SK-N-SH (cell line): ENCODE data around the gene LYRM4.

Experiments used
- EP300 ChIP-seq, 2 experiments: IDR thresholded peaks; 2 replicates each; pipeline versions ENCODE4 v1.4.0 to v1.6.1; 2012; ENCODE audit warnings: borderline replicate concordance in 1 of 2, low read depth in 1 of 2, low read length in 1 of 2
- EZH2phosphoT487 ChIP-seq: fragments of 200-600 bp; sonication (generic); IDR thresholded peaks from 2 replicates; pipeline ENCODE4 v1.6.1; 2017; ENCODE audit warnings: low read depth, mixed run types, mild to moderate bottlenecking, antibody characterized with exemption, moderate library complexity, borderline replicate concordance
- FOXM1 ChIP-seq: IDR thresholded peaks from 2 replicates; pipeline ENCODE4 v1.4.0; 2012; ENCODE audit warnings: low read depth, mild to moderate bottlenecking
- POLR2AphosphoS5 ChIP-seq: IDR thresholded peaks from 2 replicates; pipeline ENCODE4 v1.6.1; 2012; ENCODE audit warnings: low read depth, low read length
- RCOR1 ChIP-seq: fragments of 150-350 bp; IDR thresholded peaks from 2 replicates; pipeline ENCODE4 v1.6.1; 2017; ENCODE audit warnings: antibody characterized with exemption, low read length
- RFX5 ChIP-seq: IDR thresholded peaks from 2 replicates; pipeline ENCODE4 v1.6.1; 2012; ENCODE audit warnings: mild to moderate bottlenecking, improper control_type of control experiment, low read length
- SIN3A ChIP-seq: IDR thresholded peaks from 2 replicates; pipeline ENCODE4 v1.6.1; 2012; ENCODE audit warnings: low read depth, mild to moderate bottlenecking, low read length, moderate library complexity, borderline replicate concordance
- SMC3 ChIP-seq: IDR thresholded peaks from 2 replicates; pipeline ENCODE4 v1.6.1; 2012; ENCODE audit warnings: low read depth, low read length, improper control_type of control experiment
- TAF1 ChIP-seq: IDR thresholded peaks from 2 replicates; pipeline ENCODE4 v1.6.1; 2012; ENCODE audit warnings: low read depth, mild to moderate bottlenecking, low read length, moderate library complexity, borderline replicate concordance
- TF ChIP-seq, protein P1 (sequence below): fragments of 200-600 bp; sonication (generic); IDR thresholded peaks from 2 replicates; pipeline ENCODE4 v1.6.1; 2017; ENCODE audit warnings: antibody characterized with exemption, mild to moderate bottlenecking, moderate library complexity
- TF ChIP-seq, protein P2 (sequence below): IDR thresholded peaks from 2 replicates; pipeline ENCODE4 v1.6.1; 2012; ENCODE audit warnings: mild to moderate bottlenecking, low read depth, low read length, moderate library complexity
- TF ChIP-seq, protein P3 (sequence below): IDR thresholded peaks from 2 replicates; pipeline ENCODE4 v1.4.0; 2012; ENCODE audit warnings: low read depth, borderline replicate concordance
- TF ChIP-seq, protein P4 (sequence below): fragments of 150-350 bp; IDR thresholded peaks from 2 replicates; pipeline ENCODE4 v1.6.1; 2016; ENCODE audit warnings: mild to moderate bottlenecking, low read depth, low read length
- TF ChIP-seq, protein P5 (sequence below): fragments of 150-350 bp; IDR thresholded peaks from 2 replicates; pipeline ENCODE4 v1.6.1; 2017; ENCODE audit warnings: antibody characterized with exemption, low read length, low read depth, borderline replicate concordance

DNA sequence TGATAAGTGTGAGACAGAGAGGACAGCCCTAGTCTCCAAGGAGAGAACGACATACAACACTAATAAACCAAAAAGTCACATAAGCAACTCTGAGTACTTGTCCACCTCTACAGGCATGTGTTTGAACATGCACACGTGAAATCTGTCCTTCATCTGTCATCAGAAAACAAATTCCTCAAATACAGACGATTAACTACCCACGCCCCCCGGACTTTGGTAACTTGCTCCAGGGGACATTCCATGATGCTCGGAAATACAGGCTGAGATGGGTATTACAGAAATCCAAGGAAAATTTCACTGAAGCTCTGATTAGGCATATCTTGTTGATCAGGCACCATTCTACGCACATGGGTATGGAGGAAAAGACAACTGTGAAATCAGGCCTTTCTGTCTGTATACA, 57.8 kb downstream of the LYRM4 start:
- TF ChIP-seq SMC3 (no peak), RCOR1 (no peak), POLR2AphosphoS5 (no peak), RFX5 (no peak), TAF1 (no peak), FOXM1 (no peak), SIN3A (no peak), EP300 (IDR thresholded peaks at IDR 0.05; ENCODE audit: borderline replicate concordance in 1 of 2, low read depth in 1 of 2, low read length in 1 of 2) (no peak), EZH2phosphoT487 (no peak)
- TF ChIP-seq, protein P1, sequence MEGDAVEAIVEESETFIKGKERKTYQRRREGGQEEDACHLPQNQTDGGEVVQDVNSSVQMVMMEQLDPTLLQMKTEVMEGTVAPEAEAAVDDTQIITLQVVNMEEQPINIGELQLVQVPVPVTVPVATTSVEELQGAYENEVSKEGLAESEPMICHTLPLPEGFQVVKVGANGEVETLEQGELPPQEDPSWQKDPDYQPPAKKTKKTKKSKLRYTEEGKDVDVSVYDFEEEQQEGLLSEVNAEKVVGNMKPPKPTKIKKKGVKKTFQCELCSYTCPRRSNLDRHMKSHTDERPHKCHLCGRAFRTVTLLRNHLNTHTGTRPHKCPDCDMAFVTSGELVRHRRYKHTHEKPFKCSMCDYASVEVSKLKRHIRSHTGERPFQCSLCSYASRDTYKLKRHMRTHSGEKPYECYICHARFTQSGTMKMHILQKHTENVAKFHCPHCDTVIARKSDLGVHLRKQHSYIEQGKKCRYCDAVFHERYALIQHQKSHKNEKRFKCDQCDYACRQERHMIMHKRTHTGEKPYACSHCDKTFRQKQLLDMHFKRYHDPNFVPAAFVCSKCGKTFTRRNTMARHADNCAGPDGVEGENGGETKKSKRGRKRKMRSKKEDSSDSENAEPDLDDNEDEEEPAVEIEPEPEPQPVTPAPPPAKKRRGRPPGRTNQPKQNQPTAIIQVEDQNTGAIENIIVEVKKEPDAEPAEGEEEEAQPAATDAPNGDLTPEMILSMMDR: no peak
- TF ChIP-seq, protein P2, sequence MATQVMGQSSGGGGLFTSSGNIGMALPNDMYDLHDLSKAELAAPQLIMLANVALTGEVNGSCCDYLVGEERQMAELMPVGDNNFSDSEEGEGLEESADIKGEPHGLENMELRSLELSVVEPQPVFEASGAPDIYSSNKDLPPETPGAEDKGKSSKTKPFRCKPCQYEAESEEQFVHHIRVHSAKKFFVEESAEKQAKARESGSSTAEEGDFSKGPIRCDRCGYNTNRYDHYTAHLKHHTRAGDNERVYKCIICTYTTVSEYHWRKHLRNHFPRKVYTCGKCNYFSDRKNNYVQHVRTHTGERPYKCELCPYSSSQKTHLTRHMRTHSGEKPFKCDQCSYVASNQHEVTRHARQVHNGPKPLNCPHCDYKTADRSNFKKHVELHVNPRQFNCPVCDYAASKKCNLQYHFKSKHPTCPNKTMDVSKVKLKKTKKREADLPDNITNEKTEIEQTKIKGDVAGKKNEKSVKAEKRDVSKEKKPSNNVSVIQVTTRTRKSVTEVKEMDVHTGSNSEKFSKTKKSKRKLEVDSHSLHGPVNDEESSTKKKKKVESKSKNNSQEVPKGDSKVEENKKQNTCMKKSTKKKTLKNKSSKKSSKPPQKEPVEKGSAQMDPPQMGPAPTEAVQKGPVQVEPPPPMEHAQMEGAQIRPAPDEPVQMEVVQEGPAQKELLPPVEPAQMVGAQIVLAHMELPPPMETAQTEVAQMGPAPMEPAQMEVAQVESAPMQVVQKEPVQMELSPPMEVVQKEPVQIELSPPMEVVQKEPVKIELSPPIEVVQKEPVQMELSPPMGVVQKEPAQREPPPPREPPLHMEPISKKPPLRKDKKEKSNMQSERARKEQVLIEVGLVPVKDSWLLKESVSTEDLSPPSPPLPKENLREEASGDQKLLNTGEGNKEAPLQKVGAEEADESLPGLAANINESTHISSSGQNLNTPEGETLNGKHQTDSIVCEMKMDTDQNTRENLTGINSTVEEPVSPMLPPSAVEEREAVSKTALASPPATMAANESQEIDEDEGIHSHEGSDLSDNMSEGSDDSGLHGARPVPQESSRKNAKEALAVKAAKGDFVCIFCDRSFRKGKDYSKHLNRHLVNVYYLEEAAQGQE: no peak
- TF ChIP-seq, protein P3, sequence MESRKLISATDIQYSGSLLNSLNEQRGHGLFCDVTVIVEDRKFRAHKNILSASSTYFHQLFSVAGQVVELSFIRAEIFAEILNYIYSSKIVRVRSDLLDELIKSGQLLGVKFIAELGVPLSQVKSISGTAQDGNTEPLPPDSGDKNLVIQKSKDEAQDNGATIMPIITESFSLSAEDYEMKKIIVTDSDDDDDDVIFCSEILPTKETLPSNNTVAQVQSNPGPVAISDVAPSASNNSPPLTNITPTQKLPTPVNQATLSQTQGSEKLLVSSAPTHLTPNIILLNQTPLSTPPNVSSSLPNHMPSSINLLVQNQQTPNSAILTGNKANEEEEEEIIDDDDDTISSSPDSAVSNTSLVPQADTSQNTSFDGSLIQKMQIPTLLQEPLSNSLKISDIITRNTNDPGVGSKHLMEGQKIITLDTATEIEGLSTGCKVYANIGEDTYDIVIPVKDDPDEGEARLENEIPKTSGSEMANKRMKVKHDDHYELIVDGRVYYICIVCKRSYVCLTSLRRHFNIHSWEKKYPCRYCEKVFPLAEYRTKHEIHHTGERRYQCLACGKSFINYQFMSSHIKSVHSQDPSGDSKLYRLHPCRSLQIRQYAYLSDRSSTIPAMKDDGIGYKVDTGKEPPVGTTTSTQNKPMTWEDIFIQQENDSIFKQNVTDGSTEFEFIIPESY: no peak
- TF ChIP-seq, protein P4, sequence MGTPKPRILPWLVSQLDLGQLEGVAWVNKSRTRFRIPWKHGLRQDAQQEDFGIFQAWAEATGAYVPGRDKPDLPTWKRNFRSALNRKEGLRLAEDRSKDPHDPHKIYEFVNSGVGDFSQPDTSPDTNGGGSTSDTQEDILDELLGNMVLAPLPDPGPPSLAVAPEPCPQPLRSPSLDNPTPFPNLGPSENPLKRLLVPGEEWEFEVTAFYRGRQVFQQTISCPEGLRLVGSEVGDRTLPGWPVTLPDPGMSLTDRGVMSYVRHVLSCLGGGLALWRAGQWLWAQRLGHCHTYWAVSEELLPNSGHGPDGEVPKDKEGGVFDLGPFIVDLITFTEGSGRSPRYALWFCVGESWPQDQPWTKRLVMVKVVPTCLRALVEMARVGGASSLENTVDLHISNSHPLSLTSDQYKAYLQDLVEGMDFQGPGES: no peak
- TF ChIP-seq, protein P5, sequence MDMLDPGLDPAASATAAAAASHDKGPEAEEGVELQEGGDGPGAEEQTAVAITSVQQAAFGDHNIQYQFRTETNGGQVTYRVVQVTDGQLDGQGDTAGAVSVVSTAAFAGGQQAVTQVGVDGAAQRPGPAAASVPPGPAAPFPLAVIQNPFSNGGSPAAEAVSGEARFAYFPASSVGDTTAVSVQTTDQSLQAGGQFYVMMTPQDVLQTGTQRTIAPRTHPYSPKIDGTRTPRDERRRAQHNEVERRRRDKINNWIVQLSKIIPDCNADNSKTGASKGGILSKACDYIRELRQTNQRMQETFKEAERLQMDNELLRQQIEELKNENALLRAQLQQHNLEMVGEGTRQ: no peak
